HCT116 (cell line): ENCODE results near the gene AXL. TPM values are rescaled to one million over a fixed set of nuclear protein-coding genes. Genes with fewer than 3 reads are reported as not detected.
"Not testable (repeated sequence)": the region's sequence is repeated elsewhere in the genome, so short reads cannot be mapped to it uniquely, and the experiment has no call there.

Experiments
- ATAC-seq: fragments of 200-7000 bp; cut with Tn5 transposase; 2 replicates; pipeline ENCODE4 v1.9.1; 2020; ENCODE audit warnings: mild to moderate bottlenecking, moderate library complexity
- BruUV-seq: library from RNA; stranded (reverse); fragments of 400-500 nt; replicated peaks from 2 replicates; lab custom pipeline; 2021; lab: Mats Ljungman, UMichigan
- CTCF ChIA-PET: fragments of 300-600 bp; sonication (Branson Sonifier 250); formaldehyde crosslinking; loops from one replicate; lab custom pipeline; 2021; ENCODE audit warnings: antibody characterized with exemption; lab: Charles Lee
- POLR2A ChIA-PET: fragments of 300-600, 350-600 bp; sonication (Branson Sonifier 250); formaldehyde crosslinking; loops from one replicate; lab custom pipeline; 2021; ENCODE audit warnings: antibody characterized with exemption; lab: Charles Lee
- RAD21 ChIA-PET, 2 experiments: fragments of 300-600 bp; sonication (Branson Sonifier 250); formaldehyde crosslinking; loops; one replicate each; lab custom pipeline; 2023; ENCODE audit warnings: low total read pairs in 2 of 2; ENCODE audit not compliant: uncharacterized antibody in 2 of 2, unreplicated experiment in 2 of 2, low non-redundant PET in 1 of 2; lab: Charles Lee
- DNase-seq: peaks from one replicate; pipeline ENCODE4 v3.0.0-alpha.2; 2010; ENCODE audit warnings: low read depth, low spot score
- H2AFZ ChIP-seq: fragments of 200-600 bp; shearing (Covaris generic), sonication (generic); 2 replicates; pipeline ENCODE4 v1.6.1; 2017; ENCODE audit warnings: low read depth, mixed run types, mixed read lengths, antibody characterized with exemption, low read length; ENCODE audit not compliant: poor library complexity, severe bottlenecking
- H3K27ac ChIP-seq: 2 replicates; pipeline ENCODE4 v1.5.1; 2012; ENCODE audit warnings: low read depth, low read length
- H3K27me3 ChIP-seq: fragments of 200-600 bp; sonication (generic); 2 replicates; pipeline ENCODE4 v1.6.1; 2016; ENCODE audit warnings: mixed run types, low read length, mixed read lengths; ENCODE audit not compliant: insufficient read depth
- H3K36me3 ChIP-seq, 2 experiments: fragments of 200-500 bp in 1 of 2; fragments of 200-600 bp in 1 of 2; sonication (Bioruptor generic) in 1 of 2; sonication (generic) in 1 of 2; 2 replicates each; pipeline versions ENCODE4 v1.5.1 to v1.6.1; 2014 to 2016; ENCODE audit warnings: low read length in 2 of 2, inconsistent platforms in 1 of 2, mixed read lengths in 1 of 2, mixed run types in 1 of 2; ENCODE audit not compliant: insufficient read depth in 2 of 2, control insufficient read depth in 1 of 2
- H3K4me1 ChIP-seq, 2 experiments: fragments of 200-600 bp in 1 of 2; sonication (generic) in 1 of 2; 2 replicates each; pipeline versions ENCODE4 v1.5.1 to v1.6.1; 2012 to 2017; ENCODE audit warnings: low read length in 2 of 2, inconsistent platforms in 1 of 2, mild to moderate bottlenecking in 1 of 2, mixed read lengths in 1 of 2, mixed run types in 1 of 2, moderate library complexity in 1 of 2; ENCODE audit not compliant: insufficient read depth in 2 of 2, control insufficient read depth in 1 of 2
- H3K4me2 ChIP-seq: fragments of 200-600 bp; sonication (generic); 2 replicates; pipeline ENCODE4 v1.6.1; 2017; ENCODE audit warnings: mixed run types, low read length, mixed read lengths
- H3K4me3 ChIP-seq, 2 experiments: fragments of 200-600 bp in 1 of 2; sonication (generic) in 1 of 2; replicated peaks in 1 of 2; 2 replicates each; pipeline ENCODE4 v1.5.1; 2011 to 2016; ENCODE audit warnings: low read length in 2 of 2, control low read depth in 1 of 2, low read depth in 1 of 2, mild to moderate bottlenecking in 1 of 2, mixed read lengths in 1 of 2, mixed run types in 1 of 2
- H3K79me2 ChIP-seq: fragments of 200-600 bp; sonication (generic); 2 replicates; pipeline ENCODE4 v1.6.1; 2017; ENCODE audit warnings: mild to moderate bottlenecking, mixed run types, low read length, moderate library complexity, mixed read lengths; ENCODE audit not compliant: insufficient read depth
- H3K9ac ChIP-seq: fragments of 200-600 bp; sonication (generic); 2 replicates; pipeline ENCODE4 v1.6.1; 2016; ENCODE audit warnings: low read length, mixed read lengths
- H3K9me2 ChIP-seq: fragments of 200-600 bp; sonication (generic), shearing (Covaris generic); 2 replicates; pipeline ENCODE4 v1.6.1; 2017; ENCODE audit warnings: mixed run types, mild to moderate bottlenecking, moderate library complexity; ENCODE audit not compliant: insufficient read depth
- H3K9me3 ChIP-seq, 2 experiments: fragments of 200-500 bp in 1 of 2; fragments of 200-600 bp in 1 of 2; sonication (Bioruptor generic) in 1 of 2; sonication (generic) in 1 of 2; 2 replicates each; pipeline ENCODE4 v1.6.1; 2014 to 2017; ENCODE audit warnings: low read length in 2 of 2, mixed read lengths in 2 of 2, inconsistent platforms in 1 of 2, low read depth in 1 of 2, mild to moderate bottlenecking in 1 of 2, mixed run types in 1 of 2, moderate library complexity in 1 of 2; ENCODE audit not compliant: control insufficient read depth in 1 of 2, insufficient read depth in 1 of 2
- H4K20me1 ChIP-seq: fragments of 200-600 bp; sonication (generic), shearing (Covaris generic); 2 replicates; pipeline ENCODE4 v1.6.1; 2017; ENCODE audit warnings: mixed run types, mild to moderate bottlenecking, moderate library complexity; ENCODE audit not compliant: insufficient read depth
- CEBPB ChIP-seq: IDR thresholded peaks from 2 replicates; pipeline ENCODE4 v1.6.1; 2012; ENCODE audit warnings: low read depth
- EGR1 ChIP-seq: IDR thresholded peaks from 2 replicates; pipeline ENCODE4 v1.6.1; 2012; ENCODE audit warnings: low read depth
- ELF1 ChIP-seq: IDR thresholded peaks from 2 replicates; pipeline ENCODE4 v1.6.1; 2012; ENCODE audit warnings: low read depth, borderline replicate concordance
- JUND ChIP-seq: IDR thresholded peaks from 2 replicates; pipeline ENCODE4 v1.6.1; 2012
- POLR2A ChIP-seq: IDR thresholded peaks from 2 replicates; pipeline ENCODE4 v1.7.0; 2011; ENCODE audit warnings: borderline replicate concordance; ENCODE audit not compliant: insufficient read depth, insufficient read length; ENCODE audit errors: extremely low read depth
- POLR2AphosphoS5 ChIP-seq: IDR thresholded peaks from 2 replicates; pipeline ENCODE4 v1.6.1; 2011; ENCODE audit warnings: mild to moderate bottlenecking, low read depth, low read length, moderate library complexity
- SP1 ChIP-seq: IDR thresholded peaks from 2 replicates; pipeline ENCODE4 v1.6.1; 2012; ENCODE audit warnings: low read depth
- TCF7L2 ChIP-seq: IDR thresholded peaks from 2 replicates; pipeline ENCODE4 v1.7.0; 2011; ENCODE audit warnings: borderline replicate concordance, inconsistent platforms; ENCODE audit not compliant: insufficient read depth, insufficient read length; ENCODE audit errors: extremely low read depth
- ZFX ChIP-seq: fragments of 450-650 bp; IDR thresholded peaks from 2 replicates; pipeline ENCODE4 v1.6.1; 2017
- ZNF274 ChIP-seq: fragments of 200-500 bp; sonication (Bioruptor generic); IDR thresholded peaks from 2 replicates; pipeline ENCODE4 v1.6.1; 2014; ENCODE audit warnings: mild to moderate bottlenecking, low read depth, low read length, inconsistent platforms
- intact Hi-C: fragments of 100-400 bp; cut with micrococcal nuclease; formaldehyde crosslinking; loops from 2 replicates; pipeline ENCODE4 v1.10.0; 2022
- total RNA-seq: library from RNA; stranded (reverse); gene quantifications from one replicate; pipeline ENCODE4 v1.2.1, GENCODE V29; 2021; ENCODE audit not compliant: unreplicated experiment
- TF ChIP-seq, protein P1 (sequence below): IDR thresholded peaks from 2 replicates; pipeline ENCODE4 v1.6.1; 2012
- TF ChIP-seq, protein P2 (sequence below): IDR thresholded peaks from 2 replicates; pipeline ENCODE4 v1.6.1; 2012; ENCODE audit warnings: low read depth

The AXL gene
- total RNA-seq, 1 experiment from 2014 or later, result 47.4 TPM

DNA sequence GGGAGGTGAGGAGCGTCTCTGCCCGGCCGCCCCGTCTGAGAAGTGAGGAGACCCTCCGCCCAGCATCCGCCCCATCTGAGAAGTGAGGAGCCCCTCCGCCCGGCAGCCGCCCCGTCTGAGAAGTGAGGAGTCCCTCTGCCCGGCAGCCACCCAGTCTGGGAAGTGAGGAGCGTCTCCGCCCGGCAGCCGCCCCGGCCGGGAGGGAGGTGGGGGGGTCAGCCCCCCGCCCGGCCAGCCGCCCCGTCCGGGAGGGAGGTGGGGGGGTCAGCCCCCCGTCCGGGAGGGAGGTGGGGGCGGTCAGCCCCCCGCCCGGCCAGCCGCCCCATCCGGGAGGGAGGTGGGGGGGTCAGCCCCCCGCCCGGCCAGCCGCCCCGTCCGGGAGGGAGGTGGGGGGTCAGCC lies 38.9 kb upstream of the AXL start:
- ATAC-seq, H3K4me2 ChIP-seq, H4K20me1 ChIP-seq: not testable (repeated sequence)

DNA sequence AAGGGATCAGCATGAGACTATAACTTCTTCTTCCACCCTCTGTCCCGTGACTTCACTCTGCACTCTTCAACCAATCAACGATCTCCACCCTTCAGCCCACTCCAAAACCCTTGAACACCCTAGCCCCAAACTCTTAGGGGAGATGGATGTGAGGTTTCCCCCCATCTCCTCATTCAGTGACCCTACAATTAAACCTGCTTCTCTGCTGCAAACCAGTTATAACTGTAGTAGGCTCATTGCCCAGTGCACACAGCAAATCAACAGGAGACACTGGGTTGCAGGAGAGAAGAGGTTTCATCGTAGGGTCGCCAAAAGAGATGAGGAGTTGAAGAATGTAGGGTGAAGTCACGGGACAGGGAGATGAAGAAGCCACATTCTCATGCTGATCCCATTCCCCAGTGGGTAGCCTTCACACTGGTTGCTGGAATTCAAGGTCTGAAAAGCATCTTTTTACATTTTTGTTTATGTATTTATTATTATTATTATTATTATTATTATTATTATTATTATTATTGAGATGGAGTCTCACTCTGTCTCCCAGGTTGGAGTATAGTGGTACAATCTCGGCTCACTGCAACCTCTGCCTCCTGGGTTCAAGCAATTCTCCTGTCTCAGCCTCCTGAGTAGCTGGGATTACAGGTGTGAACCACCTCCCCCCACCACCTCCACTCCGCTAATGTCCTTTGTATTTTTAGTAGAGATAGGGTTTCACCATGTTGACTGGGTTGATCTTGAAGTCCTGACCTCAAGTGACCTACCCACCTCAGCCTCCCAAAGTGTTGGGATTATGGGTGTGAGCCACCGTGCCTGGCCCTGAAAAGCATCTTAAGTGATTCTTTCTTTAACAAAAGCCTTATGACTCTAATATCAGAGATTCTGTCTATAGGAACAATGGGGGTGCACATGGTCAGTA lies 31.8 kb upstream of the AXL start:
- Histone ChIP-seq H4K20me1 (no peaks in the 10 kb centered on the region), H3K4me1 (peaks cover 8 to 9% of the 10 kb centered on the region in 2 experiments), H3K4me3 (no peak overlapping the region), H3K9me2 (no peaks in the 10 kb centered on the region), H3K4me2 (no peak overlapping the region), H3K9me3 (no peaks in the 10 kb centered on the region), H2AFZ (no peak overlapping the region), H3K27me3 (no peaks in the 10 kb centered on the region), H3K9ac (no peak overlapping the region), H3K36me3 (no peaks in the 10 kb centered on the region), H3K27ac (no peak overlapping the region), H3K79me2 (no peaks in the 10 kb centered on the region)
- intact Hi-C loops, result no loop called here
- no TSS peak for BruUV-seq
- POLR2A ChIA-PET, result no interaction called here
- ATAC-seq, result no peak
- TF ChIP-seq ZFX, result no peak
- TF ChIP-seq, protein P1, sequence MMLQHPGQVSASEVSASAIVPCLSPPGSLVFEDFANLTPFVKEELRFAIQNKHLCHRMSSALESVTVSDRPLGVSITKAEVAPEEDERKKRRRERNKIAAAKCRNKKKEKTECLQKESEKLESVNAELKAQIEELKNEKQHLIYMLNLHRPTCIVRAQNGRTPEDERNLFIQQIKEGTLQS, result no peak
- TF ChIP-seq POLR2AphosphoS5, result no peak
- TF ChIP-seq SP1, result no peak
- TF ChIP-seq CEBPB, result no peak
- no peak for TF ChIP-seq JUND
- no peak for TF ChIP-seq ZNF274
- TF ChIP-seq, protein P2, sequence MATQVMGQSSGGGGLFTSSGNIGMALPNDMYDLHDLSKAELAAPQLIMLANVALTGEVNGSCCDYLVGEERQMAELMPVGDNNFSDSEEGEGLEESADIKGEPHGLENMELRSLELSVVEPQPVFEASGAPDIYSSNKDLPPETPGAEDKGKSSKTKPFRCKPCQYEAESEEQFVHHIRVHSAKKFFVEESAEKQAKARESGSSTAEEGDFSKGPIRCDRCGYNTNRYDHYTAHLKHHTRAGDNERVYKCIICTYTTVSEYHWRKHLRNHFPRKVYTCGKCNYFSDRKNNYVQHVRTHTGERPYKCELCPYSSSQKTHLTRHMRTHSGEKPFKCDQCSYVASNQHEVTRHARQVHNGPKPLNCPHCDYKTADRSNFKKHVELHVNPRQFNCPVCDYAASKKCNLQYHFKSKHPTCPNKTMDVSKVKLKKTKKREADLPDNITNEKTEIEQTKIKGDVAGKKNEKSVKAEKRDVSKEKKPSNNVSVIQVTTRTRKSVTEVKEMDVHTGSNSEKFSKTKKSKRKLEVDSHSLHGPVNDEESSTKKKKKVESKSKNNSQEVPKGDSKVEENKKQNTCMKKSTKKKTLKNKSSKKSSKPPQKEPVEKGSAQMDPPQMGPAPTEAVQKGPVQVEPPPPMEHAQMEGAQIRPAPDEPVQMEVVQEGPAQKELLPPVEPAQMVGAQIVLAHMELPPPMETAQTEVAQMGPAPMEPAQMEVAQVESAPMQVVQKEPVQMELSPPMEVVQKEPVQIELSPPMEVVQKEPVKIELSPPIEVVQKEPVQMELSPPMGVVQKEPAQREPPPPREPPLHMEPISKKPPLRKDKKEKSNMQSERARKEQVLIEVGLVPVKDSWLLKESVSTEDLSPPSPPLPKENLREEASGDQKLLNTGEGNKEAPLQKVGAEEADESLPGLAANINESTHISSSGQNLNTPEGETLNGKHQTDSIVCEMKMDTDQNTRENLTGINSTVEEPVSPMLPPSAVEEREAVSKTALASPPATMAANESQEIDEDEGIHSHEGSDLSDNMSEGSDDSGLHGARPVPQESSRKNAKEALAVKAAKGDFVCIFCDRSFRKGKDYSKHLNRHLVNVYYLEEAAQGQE, result no peak
- no peak for TF ChIP-seq POLR2A
- no peak for TF ChIP-seq TCF7L2
- no peak for TF ChIP-seq ELF1
- no peak for TF ChIP-seq EGR1
- RAD21 ChIA-PET, result no interaction called here
- no peak for DNase-seq
- CTCF ChIA-PET, result no interaction called here

More for the DNA sequence above, 38.9 kb upstream of the AXL start:
- H2AFZ ChIP-seq, H3K9me2 ChIP-seq, RAD21 ChIA-PET, BruUV-seq, H3K4me3 ChIP-seq, CTCF ChIA-PET, H3K9me3 ChIP-seq, H3K27me3 ChIP-seq, POLR2A ChIA-PET, H3K79me2 ChIP-seq, DNase-seq, intact Hi-C loops, H3K9ac ChIP-seq, H3K27ac ChIP-seq, H3K36me3 ChIP-seq: not testable (repeated sequence)
- peaks cover 14 to 27% of the 10 kb centered on the region in 2 experiments for H3K4me1 ChIP-seq
